Stomach (tissue), 9 donors: ENCODE measurements around the gene LHFPL6. TPM values are rescaled to one million over a fixed set of nuclear protein-coding genes. Genes with fewer than 3 reads are reported as not detected.

Experiments used
- DNase-seq, 2 donors: peaks; one replicate each; pipeline versions ENCODE4 v3.0.0 to v3.0.0-alpha.2; 2013 to 2019
- H3K27ac ChIP-seq, 5 donors: fragments of 200-600 bp in 4 of 5; sonication (generic) in 4 of 5; one replicate each; pipeline ENCODE4 v1.5.1; 2013 to 2019; ENCODE audit warnings: mild to moderate bottlenecking in 1 of 5, moderate library complexity in 1 of 5
- H3K27me3 ChIP-seq, 3 donors: fragments of 200-600 bp; sonication (generic); one replicate each; pipeline ENCODE4 v1.5.1; 2017 to 2019; ENCODE audit warnings: mixed run types in 1 of 3
- H3K36me3 ChIP-seq, 4 donors: fragments of 200-600 bp; sonication (generic); 1 replicate in 3 of 4; 2 replicates in 1 of 4; pipeline ENCODE4 v1.5.1; 2016 to 2019
- H3K4me1 ChIP-seq, 4 donors: fragments of 200-600 bp; sonication (generic); one replicate each; pipeline ENCODE4 v1.5.1; 2016 to 2019
- H3K4me3 ChIP-seq, 4 donors: fragments of 200-600 bp; sonication (generic) in 3 of 4; one replicate each; pipeline ENCODE4 v1.5.1; 2016 to 2019; ENCODE audit warnings: mild to moderate bottlenecking in 1 of 4
- H3K9me3 ChIP-seq, 4 donors: fragments of 200-600 bp; sonication (generic); one replicate each; pipeline ENCODE4 v1.5.1; 2016 to 2019
- CTCF ChIP-seq, 7 experiments: fragments of 450-650 bp in 4 of 7; fragments of 200-600 bp in 3 of 7; sonication (generic) in 3 of 7; IDR thresholded peaks; one replicate each; pipeline ENCODE4 v1.5.1; 2016 to 2019; ENCODE audit warnings: antibody characterized with exemption in 7 of 7, control low read depth in 2 of 7, mild to moderate bottlenecking in 1 of 7
- EP300 ChIP-seq: sonication (generic); formaldehyde crosslinking; IDR thresholded peaks from one replicate; pipeline ENCODE4 v1.6.1; 2017; ENCODE audit warnings: antibody characterized with exemption
- POLR2A ChIP-seq, 4 donors: fragments of 450-650 bp; IDR thresholded peaks; one replicate each; pipeline ENCODE4 v1.6.1; 2016; ENCODE audit warnings: antibody characterized with exemption in 4 of 4, control low read depth in 2 of 4, mild to moderate bottlenecking in 1 of 4, moderate library complexity in 1 of 4
- POLR2AphosphoS5 ChIP-seq, 3 donors: sonication (generic); formaldehyde crosslinking; IDR thresholded peaks; one replicate each; pipeline ENCODE4 v1.6.1; 2016; ENCODE audit warnings: antibody characterized with exemption in 3 of 3
- WGBS, 5 donors: extraction: QIAGEN DNeasy Blood & Tissue Kit in 3 of 5; methylation state at CpG; one replicate each; pipeline versions ENCODE4 v1.1.5 to v1.1.7; 2013 to 2018; 5-methylcytosine and 5-hydroxymethylcytosine counted together
- intact Hi-C: fragments of 100-400 bp; cut with DNase I; formaldehyde crosslinking; loops from one replicate; pipeline ENCODE4 v1.15.1; 2023; ENCODE audit warnings: low total_unique reads
- polyA plus RNA-seq, 3 donors: library from polyadenylated mRNA; stranded (reverse); fragments of 200-250 nt; gene quantifications; one replicate each; pipeline ENCODE4 v1.2.3, GENCODE V29; 2013
- total RNA-seq, 5 donors: library from RNA; depleted of rRNA; stranded (reverse); fragments of >200 nt; gene quantifications; one replicate each; pipeline versions ENCODE4 v1.1.0 to v1.2.3, GENCODE V29; 2014 to 2016
- donor health status: healthy with polysubstance abuse.
- donor health status: Bipolar disorder and iron deficiency.
- donor health status: healthy.

Gene LHFPL6
- total and polyA plus RNA-seq, 8 donors, result 4.7 to 53.6 (median 10.9) TPM

GRCh38 chr13:39417131-39417530 lies 185.9 kb downstream of the LHFPL6 start:
- Histone ChIP-seq H3K36me3 (no peaks in the 10 kb centered on the region), H3K4me1 (peaks cover 0 to 15% (median 7%) of the 10 kb centered on the region in 4 donors), H3K9me3 (no peaks in the 10 kb centered on the region), H3K27me3 (no peaks in the 10 kb centered on the region), H3K4me3 (no peak overlapping the region), H3K27ac (peak overlapping the region in 2 of 5 donors; percentile 18 to 20)
- intact Hi-C loops, result no loop called here
- 48 to 74% (median 54%) methylated on average over 5 of the region's 5 CpGs for WGBS, 5 donors
- no peak for TF ChIP-seq EP300
- no peak for TF ChIP-seq CTCF (IDR thresholded peaks at IDR 0.05)
- no peak for TF ChIP-seq POLR2AphosphoS5 (IDR thresholded peaks at IDR 0.05)
- no peak for TF ChIP-seq POLR2A (IDR thresholded peaks at IDR 0.05)
- DNase-seq, result peak in 1 of 2 donors; percentile 34

- peak overlapping the region in 3 of 5 donors; percentile 38 to 52 (median 41) for H3K27ac ChIP-seq
- peak in 1 of 2 donors; percentile 66 for DNase-seq
These were observed 187.8 kb downstream of the LHFPL6 start for GRCh38 chr13:39415008-39415802.

GRCh38 chr13:39414339-39414738 lies 188.7 kb downstream of the LHFPL6 start:
- no peaks in the 10 kb centered on the region for H3K36me3 ChIP-seq
- H3K9me3 ChIP-seq, result no peaks in the 10 kb centered on the region
- H3K27ac ChIP-seq, result peak overlapping the region in 3 of 5 donors; percentile 38 to 52 (median 41)
- TF ChIP-seq EP300 (no peak), POLR2AphosphoS5 (IDR thresholded peaks at IDR 0.05) (no peak), CTCF (IDR thresholded peaks at IDR 0.05) (no peak), POLR2A (IDR thresholded peaks at IDR 0.05) (no peak)
- peaks cover 0 to 27% (median 10%) of the 10 kb centered on the region in 4 donors for H3K4me1 ChIP-seq
- no peaks in the 10 kb centered on the region for H3K27me3 ChIP-seq
- DNase-seq, result no peak
- intact Hi-C loops, result no loop called here
- H3K4me3 ChIP-seq, result no peak overlapping the region

More at GRCh38 chr13:39415008-39415802, 187.8 kb downstream of the LHFPL6 start:
- no peaks in the 10 kb centered on the region for H3K36me3 ChIP-seq
- H3K27me3 ChIP-seq, result no peaks in the 10 kb centered on the region
- TF ChIP-seq POLR2A (IDR thresholded peaks at IDR 0.05) (no peak), POLR2AphosphoS5 (IDR thresholded peaks at IDR 0.05) (peak; percentile 12 to 26 (median 25)), CTCF (IDR thresholded peaks at IDR 0.05) (peak in 2 of 7 experiments; percentile 12 to 18), EP300 (peak; percentile 31)
- H3K4me3 ChIP-seq, result no peak overlapping the region
- H3K4me1 ChIP-seq, result peaks cover 0 to 21% (median 10%) of the 10 kb centered on the region in 4 donors
- no peaks in the 10 kb centered on the region for H3K9me3 ChIP-seq
- intact Hi-C loops, result no loop called here
- WGBS, 5 donors, result 35 to 60% (median 55%) methylated on average over 8 of the region's 8 CpGs

GRCh38 chr13:39411511-39411910 lies 191.5 kb downstream of the LHFPL6 start:
- no peak for DNase-seq
- no peaks in the 10 kb centered on the region for H3K27me3 ChIP-seq
- no peak overlapping the region for H3K4me3 ChIP-seq
- 82 to 92% (median 85%) methylated on average over 3 of the region's 3 CpGs for WGBS, 5 donors
- TF ChIP-seq CTCF (IDR thresholded peaks at IDR 0.05), result no peak
- no peak for TF ChIP-seq POLR2A (IDR thresholded peaks at IDR 0.05)
- no peak for TF ChIP-seq EP300
- TF ChIP-seq POLR2AphosphoS5 (IDR thresholded peaks at IDR 0.05), result no peak
- H3K36me3 ChIP-seq, result no peaks in the 10 kb centered on the region
- no peaks in the 10 kb centered on the region for H3K9me3 ChIP-seq
- intact Hi-C loops, result no loop called here
- H3K27ac ChIP-seq, result no peak overlapping the region
- H3K4me1 ChIP-seq, result peaks cover 0 to 23% (median 10%) of the 10 kb centered on the region in 4 donors
